ENCODE measurements around the gene HNRNPF. TPM values are rescaled to one million over a fixed set of nuclear protein-coding genes. Genes with fewer than 3 reads are reported as not detected.

HNRNPF gene
- polyA plus RNA-seq, 2 of the 4 experiments (the other 2 are of a cell fraction): 228 to 271 TPM

DNA sequence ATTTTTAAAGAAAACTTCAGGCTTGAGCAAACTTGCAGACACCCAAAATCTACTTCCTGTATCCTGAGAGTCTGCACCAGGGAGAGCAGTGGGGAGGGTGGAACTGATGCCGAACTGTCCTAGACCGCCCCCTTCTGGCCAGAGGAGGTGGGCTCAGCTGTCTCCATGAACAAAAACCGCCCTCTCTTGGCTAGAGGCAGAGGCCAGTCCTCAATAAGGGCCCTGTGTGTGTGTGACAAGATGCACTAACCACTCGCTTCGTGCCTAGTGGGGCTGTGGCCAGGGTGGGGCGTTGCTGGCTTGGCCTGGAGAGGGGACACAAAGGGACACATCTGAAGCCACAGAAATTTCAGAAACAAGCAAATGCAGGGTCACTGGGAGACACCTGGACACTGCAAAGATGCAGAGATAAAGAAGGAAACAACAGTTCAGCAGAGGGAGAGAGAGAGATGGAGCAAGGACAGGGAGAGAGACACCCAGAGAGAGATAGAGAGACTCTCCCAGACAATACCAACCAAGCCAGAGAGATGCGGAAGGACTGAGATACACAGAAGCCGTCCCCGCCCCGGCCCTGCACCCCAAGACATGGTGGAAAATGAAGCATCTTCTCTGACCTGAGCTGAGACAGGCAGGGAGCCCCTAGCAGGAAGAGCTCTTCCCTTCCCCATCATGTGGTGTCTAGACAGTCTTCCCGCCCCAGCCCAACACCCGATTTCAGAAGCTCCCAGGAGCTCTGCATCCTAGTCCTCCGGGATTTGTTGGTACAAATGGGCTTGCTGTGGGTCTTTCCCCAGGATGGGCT lies 60.3 kb downstream of the HNRNPF start:
- Histone ChIP-seq H3K4me1 (peaks cover 30% of the 10 kb centered on the region), H3K27ac (peak overlapping the region; percentile 56 to 71), H3K9me3 (no peaks in the 10 kb centered on the region), H3K4me2 (0 out of 3 replicates have a peak overlapping the region, but pooled peaks have one; percentile 20), H3K4me3 (no peak overlapping the region)
- ATAC-seq (peak; percentile 99), FAIRE-seq (peak; percentile 84), DNase-seq (ENCODE audit: low read depth in 1 of 2, low spot score in 1 of 2) (peak; percentile 87 to 92)
- TF ChIP-seq EHF (CRISPR knock-in tag; IDR thresholded peaks at IDR 0.05) (no peak), FOSL2 (IDR thresholded peaks at IDR 0.05) (no peak), FOSL2 (CRISPR knock-in tag; IDR thresholded peaks at IDR 0.05) (no peak), NFE2L2 (conservative IDR thresholded peaks at IDR 0.05; ENCODE audit: low read length) (no peak), FOSB (CRISPR knock-in tag; IDR thresholded peaks at IDR 0.05) (no peak), RAD21 (conservative IDR thresholded peaks at IDR 0.05 in 1 of 2, IDR thresholded peaks at IDR 0.05 in 1 of 2) (peak; percentile 98 to 99), SMC3 (IDR thresholded peaks at IDR 0.05) (peak; percentile 99), GATA3 (IDR thresholded peaks at IDR 0.05; ENCODE audit: borderline replicate concordance) (0 out of 2 replicates have a peak, but pooled peaks have one; percentile 10), EHMT2 (IDR thresholded peaks at IDR 0.05; ENCODE audit: low read depth) (no peak)
- TF ChIP-seq, protein P1, sequence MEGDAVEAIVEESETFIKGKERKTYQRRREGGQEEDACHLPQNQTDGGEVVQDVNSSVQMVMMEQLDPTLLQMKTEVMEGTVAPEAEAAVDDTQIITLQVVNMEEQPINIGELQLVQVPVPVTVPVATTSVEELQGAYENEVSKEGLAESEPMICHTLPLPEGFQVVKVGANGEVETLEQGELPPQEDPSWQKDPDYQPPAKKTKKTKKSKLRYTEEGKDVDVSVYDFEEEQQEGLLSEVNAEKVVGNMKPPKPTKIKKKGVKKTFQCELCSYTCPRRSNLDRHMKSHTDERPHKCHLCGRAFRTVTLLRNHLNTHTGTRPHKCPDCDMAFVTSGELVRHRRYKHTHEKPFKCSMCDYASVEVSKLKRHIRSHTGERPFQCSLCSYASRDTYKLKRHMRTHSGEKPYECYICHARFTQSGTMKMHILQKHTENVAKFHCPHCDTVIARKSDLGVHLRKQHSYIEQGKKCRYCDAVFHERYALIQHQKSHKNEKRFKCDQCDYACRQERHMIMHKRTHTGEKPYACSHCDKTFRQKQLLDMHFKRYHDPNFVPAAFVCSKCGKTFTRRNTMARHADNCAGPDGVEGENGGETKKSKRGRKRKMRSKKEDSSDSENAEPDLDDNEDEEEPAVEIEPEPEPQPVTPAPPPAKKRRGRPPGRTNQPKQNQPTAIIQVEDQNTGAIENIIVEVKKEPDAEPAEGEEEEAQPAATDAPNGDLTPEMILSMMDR (IDR thresholded peaks at IDR 0.05): peak; percentile 97
- CTCF ChIA-PET: interaction anchor here (0.5 to 11.0 kb wide), 35 partner anchors 8 to 229 kb away, joined by 3 to 234 read pairs (median 4); partner anchors contain the start of genes FXYD4 and RASGEF1A
- 49% methylated on average over 13 of the region's 13 CpGs for WGBS (ENCODE audit: missing lambda C conversion rate)
- POLR2A ChIA-PET: interaction anchor here (0.8 kb wide), 1 partner anchor 44 kb away, joined by 3 read pairs; no protein-coding TSS in a partner anchor

DNA sequence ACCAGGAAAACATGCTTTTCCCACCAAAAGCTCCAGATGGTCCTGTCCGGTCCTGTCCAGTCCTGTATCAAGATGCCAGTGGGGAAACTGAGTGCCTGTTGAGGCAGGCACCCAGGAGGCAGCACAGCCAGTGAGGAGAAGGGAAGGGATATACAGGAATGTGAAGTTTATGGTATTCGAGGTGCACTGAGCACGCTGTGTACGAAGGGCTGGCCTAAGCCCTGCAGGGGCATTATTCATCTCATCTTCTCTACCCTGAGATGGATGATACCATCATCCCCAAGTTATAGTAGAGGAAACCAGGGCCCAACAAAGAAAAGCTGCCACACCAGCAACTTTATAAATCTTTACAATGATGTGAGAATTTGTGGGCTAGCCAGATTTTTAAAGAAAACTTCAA lies 61.0 kb downstream of the HNRNPF start:
- CTCF ChIA-PET: interaction anchor here (0.9 to 11.0 kb wide), 23 partner anchors 8 to 228 kb away, joined by 3 to 234 read pairs (median 8); partner anchors contain the start of gene RASGEF1A
- TF ChIP-seq HDAC2 (IDR thresholded peaks at IDR 0.05) (no peak), BHLHE40 (IDR thresholded peaks at IDR 0.05; ENCODE audit: low read depth, low read length) (no peak), CBX2 (IDR thresholded peaks at IDR 0.05; ENCODE audit: borderline replicate concordance, low read depth) (no peak), RAD21 (conservative IDR thresholded peaks at IDR 0.05 in 1 of 2, IDR thresholded peaks at IDR 0.05 in 1 of 2) (no peak), RFX5 (IDR thresholded peaks at IDR 0.05) (no peak), NR3C1 (IDR thresholded peaks at IDR 0.05) (no peak), CHD4 (IDR thresholded peaks at IDR 0.05; ENCODE audit: borderline replicate concordance) (no peak), CBX8 (IDR thresholded peaks at IDR 0.05) (no peak), KDM5A (IDR thresholded peaks at IDR 0.05) (no peak)
- TF ChIP-seq, protein P2, sequence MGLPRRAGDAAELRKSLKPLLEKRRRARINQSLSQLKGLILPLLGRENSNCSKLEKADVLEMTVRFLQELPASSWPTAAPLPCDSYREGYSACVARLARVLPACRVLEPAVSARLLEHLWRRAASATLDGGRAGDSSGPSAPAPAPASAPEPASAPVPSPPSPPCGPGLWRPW (IDR thresholded peaks at IDR 0.05): no peak
- TF ChIP-seq, protein P3, sequence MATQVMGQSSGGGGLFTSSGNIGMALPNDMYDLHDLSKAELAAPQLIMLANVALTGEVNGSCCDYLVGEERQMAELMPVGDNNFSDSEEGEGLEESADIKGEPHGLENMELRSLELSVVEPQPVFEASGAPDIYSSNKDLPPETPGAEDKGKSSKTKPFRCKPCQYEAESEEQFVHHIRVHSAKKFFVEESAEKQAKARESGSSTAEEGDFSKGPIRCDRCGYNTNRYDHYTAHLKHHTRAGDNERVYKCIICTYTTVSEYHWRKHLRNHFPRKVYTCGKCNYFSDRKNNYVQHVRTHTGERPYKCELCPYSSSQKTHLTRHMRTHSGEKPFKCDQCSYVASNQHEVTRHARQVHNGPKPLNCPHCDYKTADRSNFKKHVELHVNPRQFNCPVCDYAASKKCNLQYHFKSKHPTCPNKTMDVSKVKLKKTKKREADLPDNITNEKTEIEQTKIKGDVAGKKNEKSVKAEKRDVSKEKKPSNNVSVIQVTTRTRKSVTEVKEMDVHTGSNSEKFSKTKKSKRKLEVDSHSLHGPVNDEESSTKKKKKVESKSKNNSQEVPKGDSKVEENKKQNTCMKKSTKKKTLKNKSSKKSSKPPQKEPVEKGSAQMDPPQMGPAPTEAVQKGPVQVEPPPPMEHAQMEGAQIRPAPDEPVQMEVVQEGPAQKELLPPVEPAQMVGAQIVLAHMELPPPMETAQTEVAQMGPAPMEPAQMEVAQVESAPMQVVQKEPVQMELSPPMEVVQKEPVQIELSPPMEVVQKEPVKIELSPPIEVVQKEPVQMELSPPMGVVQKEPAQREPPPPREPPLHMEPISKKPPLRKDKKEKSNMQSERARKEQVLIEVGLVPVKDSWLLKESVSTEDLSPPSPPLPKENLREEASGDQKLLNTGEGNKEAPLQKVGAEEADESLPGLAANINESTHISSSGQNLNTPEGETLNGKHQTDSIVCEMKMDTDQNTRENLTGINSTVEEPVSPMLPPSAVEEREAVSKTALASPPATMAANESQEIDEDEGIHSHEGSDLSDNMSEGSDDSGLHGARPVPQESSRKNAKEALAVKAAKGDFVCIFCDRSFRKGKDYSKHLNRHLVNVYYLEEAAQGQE (IDR thresholded peaks at IDR 0.05): no peak
- TF ChIP-seq, protein P4, sequence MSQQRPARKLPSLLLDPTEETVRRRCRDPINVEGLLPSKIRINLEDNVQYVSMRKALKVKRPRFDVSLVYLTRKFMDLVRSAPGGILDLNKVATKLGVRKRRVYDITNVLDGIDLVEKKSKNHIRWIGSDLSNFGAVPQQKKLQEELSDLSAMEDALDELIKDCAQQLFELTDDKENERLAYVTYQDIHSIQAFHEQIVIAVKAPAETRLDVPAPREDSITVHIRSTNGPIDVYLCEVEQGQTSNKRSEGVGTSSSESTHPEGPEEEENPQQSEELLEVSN (IDR thresholded peaks at IDR 0.05; ENCODE audit: borderline replicate concordance, low read depth): no peak
- H3K27ac ChIP-seq: peak overlapping the region; percentile 56 to 71
- ATAC-seq (peak; percentile 44 to 52; a peak in 4 of 6 replicates), FAIRE-seq (no peak), DNase-seq (ENCODE audit: low read depth in 1 of 2, low spot score in 1 of 2) (no peak)
- H3K9me3 ChIP-seq: no peaks in the 10 kb centered on the region
- 0 out of 3 replicates have a peak overlapping the region, but pooled peaks have one; percentile 20 for H3K4me2 ChIP-seq
- peaks cover 30% of the 10 kb centered on the region for H3K4me1 ChIP-seq
- H3K4me3 ChIP-seq: no peak overlapping the region
- 94% methylated on average over 4 of the region's 4 CpGs for WGBS (ENCODE audit: missing lambda C conversion rate)
- POLR2A ChIA-PET: no interaction called here

All from A549 (cell line).